ENCODE results near the gene TMEM91. TPM values are rescaled to one million over a fixed set of nuclear protein-coding genes. Genes with fewer than 3 reads are reported as not detected.

TMEM91 gene
- total and polyA plus RNA-seq, 2 experiments from 2014 or later = 27.5 to 51.8 TPM

DNA sequence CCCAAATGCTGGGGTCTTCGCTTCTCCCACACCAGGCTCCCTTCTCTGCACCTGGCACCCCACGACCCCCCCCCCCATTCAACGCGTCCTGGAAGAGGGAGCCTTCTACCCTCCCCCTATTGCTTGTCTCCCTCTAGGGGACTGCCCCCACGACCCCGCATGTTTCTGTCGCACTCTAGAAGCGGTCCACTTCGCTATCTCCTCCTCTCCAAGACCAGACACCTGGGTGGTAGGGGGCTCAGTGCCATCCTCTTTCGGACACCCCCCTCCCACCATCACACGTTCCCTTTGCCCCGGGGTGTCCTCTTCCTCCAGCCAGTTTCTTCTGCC is 24.1 kb upstream of the TMEM91 start:
- peaks cover 10% of the 10 kb centered on the region for H4K20me1 ChIP-seq (ENCODE audit: insufficient read depth, poor library complexity, severe bottlenecking)
- H3K4me3 ChIP-seq = peak overlapping the region; percentile 80
- no peaks in the 10 kb centered on the region for H3K36me3 ChIP-seq (replicated peaks; ENCODE audit: insufficient read depth, low read depth)
- DNase-seq (ENCODE audit: low spot score) = no peak
- no peaks in the 10 kb centered on the region for H3K9me2 ChIP-seq (replicated peaks; ENCODE audit: insufficient read depth)
- 0% methylated on average over 12 of the region's 12 CpGs for WGBS (ENCODE audit: low lambda C conversion rate, missing lambda C conversion rate)
- H3K79me2 ChIP-seq = peaks cover 37% of the 10 kb centered on the region
- H3K27ac ChIP-seq = peak overlapping the region; percentile 65
- H3K27me3 ChIP-seq = peaks cover 5% of the 10 kb centered on the region
- peak overlapping the region; percentile 89 for H3K4me2 ChIP-seq
- TF ChIP-seq EZH2phosphoT487 (IDR thresholded peaks at IDR 0.05; ENCODE audit: low read depth, severe bottlenecking, unreplicated experiment) (no peak), EZH2 (IDR thresholded peaks at IDR 0.05; ENCODE audit: borderline replicate concordance) (peak; percentile 15)
- H3K9me3 ChIP-seq (ENCODE audit: low read depth) = no peaks in the 10 kb centered on the region
- peak overlapping the region; percentile 11 for H2AFZ ChIP-seq
- peaks cover 6% of the 10 kb centered on the region for H3K4me1 ChIP-seq (ENCODE audit: insufficient read depth)

DNA sequence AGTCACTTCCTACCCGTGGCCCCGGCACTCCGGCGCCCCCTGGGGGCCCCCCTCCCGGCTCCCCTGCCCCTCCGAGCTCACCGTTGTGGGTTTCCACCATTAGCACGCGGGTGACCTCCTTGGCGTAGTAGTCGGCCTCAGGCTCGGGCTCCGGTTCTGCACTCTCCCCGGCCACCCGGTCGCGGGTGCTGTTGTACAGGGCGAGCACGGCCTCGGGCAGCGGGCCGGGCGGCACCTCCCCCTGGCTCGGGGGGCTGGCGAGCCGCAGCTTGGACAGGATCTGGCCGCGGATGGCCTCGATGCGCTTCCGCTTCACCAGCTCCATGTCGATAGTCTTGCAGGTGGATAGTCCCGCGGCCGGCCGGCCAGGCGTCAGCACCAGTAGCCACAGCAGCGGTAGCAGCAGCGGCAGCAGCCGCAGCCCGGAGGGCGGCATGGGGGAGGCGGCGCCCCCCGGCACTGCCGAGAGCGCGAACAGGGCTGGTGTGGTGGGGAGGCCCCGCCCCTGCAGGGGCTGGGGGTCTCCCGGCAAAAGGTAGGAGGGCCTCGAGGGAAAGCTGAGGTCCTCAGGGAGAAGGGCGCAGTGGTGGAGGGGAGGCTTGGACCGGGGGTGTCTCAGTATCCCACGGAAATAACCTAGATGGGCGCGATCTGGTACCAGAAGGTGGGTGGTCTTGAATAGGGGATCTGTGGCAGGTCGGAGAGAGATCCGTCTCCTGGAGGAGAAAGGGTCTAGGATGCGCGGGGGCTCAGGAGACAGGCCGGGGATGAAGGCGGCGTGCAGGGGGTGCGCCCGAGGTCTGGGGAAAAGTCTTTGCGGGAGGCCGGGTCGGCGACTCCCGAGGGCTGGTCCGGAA is 23.5 kb upstream of the TMEM91 start:
- TF ChIP-seq EZH2 (IDR thresholded peaks at IDR 0.05; ENCODE audit: borderline replicate concordance) = no peak
- TF ChIP-seq, protein P1, sequence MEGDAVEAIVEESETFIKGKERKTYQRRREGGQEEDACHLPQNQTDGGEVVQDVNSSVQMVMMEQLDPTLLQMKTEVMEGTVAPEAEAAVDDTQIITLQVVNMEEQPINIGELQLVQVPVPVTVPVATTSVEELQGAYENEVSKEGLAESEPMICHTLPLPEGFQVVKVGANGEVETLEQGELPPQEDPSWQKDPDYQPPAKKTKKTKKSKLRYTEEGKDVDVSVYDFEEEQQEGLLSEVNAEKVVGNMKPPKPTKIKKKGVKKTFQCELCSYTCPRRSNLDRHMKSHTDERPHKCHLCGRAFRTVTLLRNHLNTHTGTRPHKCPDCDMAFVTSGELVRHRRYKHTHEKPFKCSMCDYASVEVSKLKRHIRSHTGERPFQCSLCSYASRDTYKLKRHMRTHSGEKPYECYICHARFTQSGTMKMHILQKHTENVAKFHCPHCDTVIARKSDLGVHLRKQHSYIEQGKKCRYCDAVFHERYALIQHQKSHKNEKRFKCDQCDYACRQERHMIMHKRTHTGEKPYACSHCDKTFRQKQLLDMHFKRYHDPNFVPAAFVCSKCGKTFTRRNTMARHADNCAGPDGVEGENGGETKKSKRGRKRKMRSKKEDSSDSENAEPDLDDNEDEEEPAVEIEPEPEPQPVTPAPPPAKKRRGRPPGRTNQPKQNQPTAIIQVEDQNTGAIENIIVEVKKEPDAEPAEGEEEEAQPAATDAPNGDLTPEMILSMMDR (IDR thresholded peaks at IDR 0.05; ENCODE audit: poor library complexity) = peak; percentile 47

DNA sequence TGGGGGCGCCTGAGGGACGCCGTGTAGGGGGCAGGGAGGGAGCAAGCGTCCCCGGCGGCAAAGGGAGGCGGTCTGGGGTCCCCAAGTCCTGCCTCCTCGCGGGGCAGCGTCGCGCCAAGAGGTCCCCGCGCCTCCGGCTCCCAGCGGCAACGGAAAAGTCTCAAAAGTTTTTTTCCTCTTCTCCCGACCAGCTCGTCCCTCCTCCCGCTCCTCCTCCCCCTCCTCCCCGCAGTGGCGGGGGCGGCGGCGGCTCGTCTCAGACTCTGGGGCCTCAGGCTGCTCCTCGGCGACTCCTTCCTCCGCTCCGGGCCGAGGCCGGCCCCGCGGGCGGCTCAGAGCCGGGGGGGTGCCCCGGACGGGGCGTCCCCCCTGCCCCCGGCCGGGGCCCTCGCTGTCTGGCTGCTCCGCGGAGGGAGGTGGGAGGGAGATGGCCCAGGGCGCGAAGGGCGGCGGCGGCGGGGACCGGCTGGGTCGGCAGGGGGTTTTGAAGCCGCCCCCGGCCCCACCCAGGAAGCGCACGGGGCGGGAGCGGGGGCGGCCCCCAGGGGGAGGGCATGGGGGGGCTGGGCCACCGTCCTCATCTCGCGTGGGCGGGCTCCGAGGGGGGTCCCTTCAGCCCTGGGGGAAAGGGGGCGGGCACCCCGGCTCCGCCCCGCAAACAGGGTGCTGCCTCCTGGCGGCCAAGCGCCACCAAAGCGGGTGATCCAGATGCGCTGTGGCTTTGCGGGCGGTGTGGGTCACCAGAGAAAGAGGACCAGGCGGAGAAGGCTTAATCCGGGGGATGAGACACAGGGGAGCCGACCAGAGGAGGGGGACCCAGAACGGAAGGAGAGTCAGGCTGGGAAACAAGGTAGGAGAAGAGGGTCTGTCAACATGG is 22.6 kb upstream of the TMEM91 start, which contains the start of gene TGFB1:
TGFB1 (minus strand) TSS at position 457 of the 877 bp plus-strand sequence. CDS start 878 bp downstream, outside the sequence.
- peaks cover 35% of the 10 kb centered on the region for H3K79me2 ChIP-seq
- no peaks in the 10 kb centered on the region for H3K9me2 ChIP-seq (replicated peaks; ENCODE audit: insufficient read depth)
- H3K4me1 ChIP-seq (ENCODE audit: insufficient read depth) = peaks cover 6% of the 10 kb centered on the region
- DNase-seq (ENCODE audit: low spot score) = peak; percentile 92
- H3K9me3 ChIP-seq (ENCODE audit: low read depth) = no peaks in the 10 kb centered on the region
- H3K27ac ChIP-seq = peak within 1 kb of the TSS; percentile 65
- H3K27me3 ChIP-seq = peaks cover 5% of the 10 kb centered on the region
- H3K36me3 ChIP-seq (replicated peaks; ENCODE audit: insufficient read depth, low read depth) = no peaks in the 10 kb centered on the region
- H4K20me1 ChIP-seq (ENCODE audit: insufficient read depth, poor library complexity, severe bottlenecking) = peaks cover 10% of the 10 kb centered on the region
- peak within 1 kb of the TSS; percentile 80 for H3K4me3 ChIP-seq
- TF ChIP-seq, protein P1 (IDR thresholded peaks at IDR 0.05; ENCODE audit: poor library complexity) = peak; percentile 94
- TF ChIP-seq EZH2 (IDR thresholded peaks at IDR 0.05; ENCODE audit: borderline replicate concordance) = no peak
- H3K4me2 ChIP-seq = peak within 1 kb of the TSS; percentile 89
- peak within 1 kb of the TSS; percentile 73 for H2AFZ ChIP-seq
- WGBS (ENCODE audit: low lambda C conversion rate, missing lambda C conversion rate) = 2% methylated on average over 25 of the region's 78 CpGs

More for the DNA sequence above, 23.5 kb upstream of the TMEM91 start:
- H4K20me1 ChIP-seq (ENCODE audit: insufficient read depth, poor library complexity, severe bottlenecking) = peaks cover 10% of the 10 kb centered on the region
- H3K9me3 ChIP-seq (ENCODE audit: low read depth) = no peaks in the 10 kb centered on the region
- DNase-seq (ENCODE audit: low spot score) = peak; percentile 73
- WGBS (ENCODE audit: low lambda C conversion rate, missing lambda C conversion rate) = under 1% methylated on average over 56 of the region's 71 CpGs
- H3K79me2 ChIP-seq = peaks cover 37% of the 10 kb centered on the region
- no peaks in the 10 kb centered on the region for H3K36me3 ChIP-seq (replicated peaks; ENCODE audit: insufficient read depth, low read depth)
- H3K9me2 ChIP-seq (replicated peaks; ENCODE audit: insufficient read depth) = no peaks in the 10 kb centered on the region
- H3K4me3 ChIP-seq = peak overlapping the region; percentile 80
- peaks cover 5% of the 10 kb centered on the region for H3K27me3 ChIP-seq
- peak overlapping the region; percentile 65 for H3K27ac ChIP-seq
- peaks cover 6% of the 10 kb centered on the region for H3K4me1 ChIP-seq (ENCODE audit: insufficient read depth)
- H3K4me2 ChIP-seq = peak overlapping the region; percentile 89
- peak overlapping the region; percentile 73 for H2AFZ ChIP-seq
